Activated T-cell treated with anti-CD3 and anti-CD28 coated beads, Interleukin-2, amount 50 U/mL, for 72 hours (primary cell): ENCODE results near the gene METTL26. TPM values are rescaled to one million over a fixed set of nuclear protein-coding genes. Genes with fewer than 3 reads are reported as not detected.

Experiments
- ATAC-seq, 2 donors: fragments of 150-1000 bp; cut with Tn5 transposase; replicated peaks in 1 of 2; 2 replicates each; pipeline ENCODE4 v1.10.0; 2021; ENCODE audit warnings: moderate library complexity in 2 of 2, mild to moderate bottlenecking in 1 of 2
- DNase-seq, 2 donors: peaks; one replicate each; pipeline ENCODE4 v3.0.0; 2021 to 2022; ENCODE audit warnings: mixed read lengths in 1 of 2
- H3K27ac Mint-ChIP-seq: one replicate; pipeline ENCODE4 v1.8.0; 2022; ENCODE audit warnings: mild to moderate bottlenecking, moderate library complexity, mixed read lengths
- H3K27me3 Mint-ChIP-seq: one replicate; pipeline ENCODE4 v1.8.0; 2022; ENCODE audit warnings: low read depth, mixed read lengths
- H3K36me3 Mint-ChIP-seq, 2 donors: one replicate each; pipeline ENCODE4 v1.8.0; 2022; ENCODE audit warnings: mixed read lengths in 2 of 2, mild to moderate bottlenecking in 1 of 2; ENCODE audit not compliant: insufficient read depth in 2 of 2
- H3K4me1 Mint-ChIP-seq: one replicate; pipeline ENCODE4 v1.8.0; 2022; ENCODE audit warnings: low read depth, mixed read lengths
- H3K4me3 Mint-ChIP-seq, 2 donors: one replicate each; pipeline ENCODE4 v1.8.0; 2022; ENCODE audit warnings: mild to moderate bottlenecking in 2 of 2, mixed read lengths in 2 of 2, moderate library complexity in 2 of 2
- H3K9me3 Mint-ChIP-seq, 2 donors: one replicate each; pipeline ENCODE4 v1.8.0; 2022; ENCODE audit warnings: mixed read lengths in 2 of 2
- total RNA-seq, 2 donors: library from RNA; stranded (reverse); gene quantifications; one replicate each; pipeline ENCODE4 v1.2.3, GENCODE V29; 2022

METTL26 gene
- total RNA-seq, 2 donors from 2014 or later: 55.4 to 57.4 TPM

GRCh38 chr16:634051-634670 is 1.9 kb downstream of the METTL26 start:
- ATAC-seq (no peak), DNase-seq (no peak)
- no peaks in the 10 kb centered on the region for H3K36me3 Mint-ChIP-seq
- peak overlapping the region; percentile 51 to 99 for H3K4me3 Mint-ChIP-seq
- no peaks in the 10 kb centered on the region for H3K9me3 Mint-ChIP-seq
- H3K27me3 Mint-ChIP-seq: no peaks in the 10 kb centered on the region
- H3K4me1 Mint-ChIP-seq: peaks cover 15% of the 10 kb centered on the region
- H3K27ac Mint-ChIP-seq: no peak overlapping the region

- H3K36me3 Mint-ChIP-seq: no peaks in the 10 kb centered on the region
- no peak for DNase-seq
- no peak overlapping the region for H3K4me3 Mint-ChIP-seq
Measured at GRCh38 chr16:633336-634050, 2.6 kb downstream of the METTL26 start.

GRCh38 chr16:632486-633335 is 3.4 kb downstream of the METTL26 start:
- Mint-ChIP-seq H3K27ac (no peak overlapping the region), H3K9me3 (no peaks in the 10 kb centered on the region), H3K27me3 (no peaks in the 10 kb centered on the region), H3K4me1 (peaks cover 11% of the 10 kb centered on the region), H3K4me3 (no peak overlapping the region), H3K36me3 (no peaks in the 10 kb centered on the region)
- no peak for DNase-seq
- ATAC-seq: no peak

More at GRCh38 chr16:633336-634050, 2.6 kb downstream of the METTL26 start:
- ATAC-seq: no peak
- Mint-ChIP-seq H3K4me1 (peaks cover 11% of the 10 kb centered on the region), H3K27me3 (no peaks in the 10 kb centered on the region), H3K27ac (no peak overlapping the region), H3K9me3 (no peaks in the 10 kb centered on the region)

GRCh38 chr16:631808-632358 is 4.2 kb downstream of the METTL26 start:
- Mint-ChIP-seq H3K9me3 (no peaks in the 10 kb centered on the region), H3K4me3 (no peak overlapping the region), H3K27me3 (no peaks in the 10 kb centered on the region), H3K36me3 (no peaks in the 10 kb centered on the region), H3K27ac (no peak overlapping the region), H3K4me1 (peaks cover 11% of the 10 kb centered on the region)
- DNase-seq: no peak
- no peak for ATAC-seq

DNA sequence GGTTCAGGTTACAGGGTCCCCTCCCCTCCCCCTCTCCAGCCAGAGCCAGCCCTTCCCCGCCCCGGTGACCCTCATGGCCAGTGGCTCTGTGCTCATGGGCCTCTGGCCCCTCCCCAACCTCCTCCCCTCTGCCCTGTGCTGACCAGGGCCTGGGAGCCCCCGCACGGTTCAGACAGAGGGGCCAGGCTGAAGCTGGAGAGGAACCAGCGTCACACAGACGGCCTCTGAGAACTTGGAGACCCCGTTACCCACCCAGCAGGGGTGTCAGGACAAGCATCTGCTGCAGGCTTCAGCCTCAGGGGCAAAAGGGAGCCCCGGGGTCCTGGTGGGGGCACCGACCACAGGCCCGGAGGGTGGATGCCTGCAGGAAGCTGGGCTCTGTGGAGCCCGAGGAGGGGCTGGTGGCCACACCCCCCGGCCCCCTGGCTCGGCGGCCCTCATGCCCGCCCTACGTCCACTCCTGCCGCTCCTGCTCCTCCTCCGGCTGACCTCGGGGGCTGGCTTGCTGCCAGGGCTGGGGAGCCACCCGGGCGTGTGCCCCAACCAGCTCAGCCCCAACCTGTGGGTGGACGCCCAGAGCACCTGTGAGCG is 5.2 kb downstream of the METTL26 start, which contains the start of gene WFIKKN1:
Gene WFIKKN1, plus strand, starts transcription at position 171 of the 591 bp plus-strand sequence. Its CDS starts 269 bp downstream, at position 440.
- no peaks in the 10 kb centered on the region for H3K9me3 Mint-ChIP-seq
- H3K27ac Mint-ChIP-seq: no peak within 1 kb of the TSS
- no peak for ATAC-seq
- no peak within 1 kb of the TSS for H3K4me3 Mint-ChIP-seq
- H3K36me3 Mint-ChIP-seq: no peaks in the 10 kb centered on the region
- peaks cover 5% of the 10 kb centered on the region for H3K4me1 Mint-ChIP-seq
- DNase-seq: no peak
- H3K27me3 Mint-ChIP-seq: no peaks in the 10 kb centered on the region

- peaks cover 5% of the 10 kb centered on the region for H3K4me1 Mint-ChIP-seq
- H3K27ac Mint-ChIP-seq: no peak overlapping the region
- no peak for ATAC-seq
- DNase-seq: no peak
- H3K4me3 Mint-ChIP-seq: no peak overlapping the region
- no peaks in the 10 kb centered on the region for H3K9me3 Mint-ChIP-seq
- no peaks in the 10 kb centered on the region for H3K36me3 Mint-ChIP-seq
- no peaks in the 10 kb centered on the region for H3K27me3 Mint-ChIP-seq
Measured at GRCh38 chr16:630249-630814, 5.8 kb downstream of the METTL26 start.

- H3K9me3 Mint-ChIP-seq: no peaks in the 10 kb centered on the region
- no peaks in the 10 kb centered on the region for H3K27me3 Mint-ChIP-seq
- no peak overlapping the region for H3K27ac Mint-ChIP-seq
- no peak overlapping the region for H3K4me3 Mint-ChIP-seq
- H3K4me1 Mint-ChIP-seq: peaks cover 4% of the 10 kb centered on the region
- ATAC-seq (no peak), DNase-seq (no peak)
- H3K36me3 Mint-ChIP-seq: no peaks in the 10 kb centered on the region
Measured at GRCh38 chr16:629833-630248, 6.3 kb downstream of the METTL26 start.

GRCh38 chr16:629185-629832 is 6.8 kb downstream of the METTL26 start:
- H3K4me1 Mint-ChIP-seq: no peaks in the 10 kb centered on the region
- H3K4me3 Mint-ChIP-seq: no peak overlapping the region
- H3K36me3 Mint-ChIP-seq: no peaks in the 10 kb centered on the region
- DNase-seq: no peak
- no peak for ATAC-seq
- H3K9me3 Mint-ChIP-seq: no peaks in the 10 kb centered on the region
- no peak overlapping the region for H3K27ac Mint-ChIP-seq
- no peaks in the 10 kb centered on the region for H3K27me3 Mint-ChIP-seq

- H3K36me3 Mint-ChIP-seq: no peaks in the 10 kb centered on the region
- H3K9me3 Mint-ChIP-seq: no peaks in the 10 kb centered on the region
- ATAC-seq (no peak), DNase-seq (no peak)
- H3K4me3 Mint-ChIP-seq: no peak overlapping the region
- H3K27ac Mint-ChIP-seq: no peak overlapping the region
- H3K27me3 Mint-ChIP-seq: no peaks in the 10 kb centered on the region
- H3K4me1 Mint-ChIP-seq: no peaks in the 10 kb centered on the region
Measured at GRCh38 chr16:628321-629061, 7.6 kb downstream of the METTL26 start.

- no peaks in the 10 kb centered on the region for H3K4me1 Mint-ChIP-seq
- no peak overlapping the region for H3K27ac Mint-ChIP-seq
- no peaks in the 10 kb centered on the region for H3K27me3 Mint-ChIP-seq
- no peak overlapping the region for H3K4me3 Mint-ChIP-seq
- no peaks in the 10 kb centered on the region for H3K36me3 Mint-ChIP-seq
- no peak for ATAC-seq
- no peaks in the 10 kb centered on the region for H3K9me3 Mint-ChIP-seq
- DNase-seq: no peak
Measured at GRCh38 chr16:627454-628239, 8.5 kb downstream of the METTL26 start.

- Mint-ChIP-seq H3K27ac (no peak overlapping the region), H3K4me1 (no peaks in the 10 kb centered on the region), H3K9me3 (no peaks in the 10 kb centered on the region), H3K27me3 (no peaks in the 10 kb centered on the region), H3K36me3 (no peaks in the 10 kb centered on the region), H3K4me3 (no peak overlapping the region)
- no peak for DNase-seq
- ATAC-seq: no peak
Measured at GRCh38 chr16:626787-627453, 9.2 kb downstream of the METTL26 start.
